AG08396 (cell line): Measurements from ENCODE around the gene FGF21.
"Not testable (repeated sequence)": the region's sequence is repeated elsewhere in the genome, so short reads cannot be mapped to it uniquely, and the experiment has no call there.

Experiments used
- DNase-seq: peaks from one replicate; pipeline ENCODE4 v3.0.0; 2012; ENCODE audit warnings: low spot score, mixed read lengths

The FGF21 gene

GRCh38 chr19:48751845-48752495 lies 3.4 kb upstream of the FGF21 start:
- DNase-seq = no peak

- peak; percentile 66 for DNase-seq
These were observed 2.6 kb upstream of the FGF21 start, which contains the start of gene FUT1 for GRCh38 chr19:48752496-48753365. FUT1 (minus strand) TSS chr19:48752641; CDS start chr19:48751281, 1,360 bp downstream.

GRCh38 chr19:48755787-48756186 lies 463 bp downstream of the FGF21 start:
- no peak for DNase-seq

GRCh38 chr19:48756212-48756611 lies 888 bp downstream of the FGF21 start:
- DNase-seq = no peak

- no peak for DNase-seq
These were observed 1.4 kb downstream of the FGF21 start for GRCh38 chr19:48756686-48757085.

GRCh38 chr19:48757089-48757675 lies 1.9 kb downstream of the FGF21 start:
- DNase-seq = no peak

GRCh38 chr19:48757741-48758144 lies 2.4 kb downstream of the FGF21 start:
- DNase-seq = no peak

GRCh38 chr19:48760504-48761205 lies 5.3 kb downstream of the FGF21 start:
- no peak for DNase-seq

GRCh38 chr19:48765816-48766215 lies 10.5 kb downstream of the FGF21 start:
- not testable (repeated sequence) for DNase-seq

GRCh38 chr19:48768171-48768753 lies 12.9 kb downstream of the FGF21 start:
- not testable (repeated sequence) for DNase-seq

- no peak for DNase-seq
These were observed 13.8 kb downstream of the FGF21 start for GRCh38 chr19:48768994-48769713.

- DNase-seq = no peak
These were observed 14.9 kb downstream of the FGF21 start for GRCh38 chr19:48770266-48770665.

- DNase-seq = no peak
These were observed 15.6 kb downstream of the FGF21 start for GRCh38 chr19:48770734-48771472.

GRCh38 chr19:48772503-48772953 lies 17.2 kb downstream of the FGF21 start:
- DNase-seq = no peak

GRCh38 chr19:48777139-48777538 lies 21.8 kb downstream of the FGF21 start:
- no peak for DNase-seq

- DNase-seq = no peak
These were observed 22.4 kb downstream of the FGF21 start for GRCh38 chr19:48777720-48778119.

GRCh38 chr19:48779636-48780035 lies 24.3 kb downstream of the FGF21 start:
- DNase-seq = no peak

GRCh38 chr19:48780631-48781391 lies 25.5 kb downstream of the FGF21 start:
- no peak for DNase-seq

GRCh38 chr19:48784527-48784926 lies 29.2 kb downstream of the FGF21 start:
- no peak for DNase-seq

- not testable (repeated sequence) for DNase-seq
These were observed 31.1 kb downstream of the FGF21 start for GRCh38 chr19:48786422-48786821.
